H1 (cell line): ENCODE measurements around the gene ASTN2. TPM values are rescaled to one million over a fixed set of nuclear protein-coding genes. Genes with fewer than 3 reads are reported as not detected.

ENCODE experiments used
- CTCF ChIA-PET: fragments of 300-600 bp; sonication (Branson Sonifier 250); formaldehyde crosslinking; loops from one replicate; lab custom pipeline; 2021; ENCODE audit not compliant: partially characterized antibody; lab: Charles Lee
- POLR2A ChIA-PET: fragments of 300-600 bp; sonication (Branson Sonifier 250); formaldehyde crosslinking; loops from one replicate; lab custom pipeline; 2021; ENCODE audit warnings: inconsistent platforms; ENCODE audit not compliant: partially characterized antibody; lab: Charles Lee
- DNase-seq, 2 experiments: peaks; one replicate each; pipeline versions ENCODE4 v3.0.0 to v3.0.0-alpha.2; 2010 to 2022; ENCODE audit warnings: low spot score in 2 of 2, low read depth in 1 of 2, mixed read lengths in 1 of 2
- FAIRE-seq: peaks from 2 replicates; lab custom pipeline; 2011; peaks lifted over from hg19 to GRCh38; lab: Jason Lieb, UNC
- H2AFZ ChIP-seq: 2 replicates; pipeline ENCODE4 v1.8.1; 2012; ENCODE audit warnings: low read length, inconsistent platforms
- H2AK5ac ChIP-seq: 2 replicates; pipeline ENCODE4 v1.6.1; 2013; ENCODE audit warnings: low read depth, low read length
- H2BK120ac ChIP-seq: replicated peaks from 2 replicates; pipeline ENCODE3; 2013; ENCODE audit warnings: low read depth, low read length, inconsistent platforms
- H2BK12ac ChIP-seq: 2 replicates; pipeline ENCODE4 v1.6.1; 2013; ENCODE audit warnings: low read depth, low read length
- H2BK15ac ChIP-seq: 2 replicates; pipeline ENCODE4 v1.6.1; 2013; ENCODE audit warnings: low read length
- H2BK20ac ChIP-seq: 2 replicates; pipeline ENCODE4 v1.6.1; 2013; ENCODE audit warnings: low read length
- H2BK5ac ChIP-seq: 2 replicates; pipeline ENCODE4 v1.6.1; 2013; ENCODE audit warnings: low read depth, low read length
- H3K14ac ChIP-seq: 2 replicates; pipeline ENCODE4 v1.6.1; 2013; ENCODE audit warnings: inconsistent platforms; ENCODE audit not compliant: insufficient read length
- H3K18ac ChIP-seq: 2 replicates; pipeline ENCODE4 v1.6.1; 2013; ENCODE audit warnings: low read length; ENCODE audit errors: extremely low read depth
- H3K23ac ChIP-seq: 2 replicates; pipeline ENCODE4 v1.6.1; 2013; ENCODE audit warnings: inconsistent platforms; ENCODE audit not compliant: insufficient read length
- H3K23me2 ChIP-seq: 2 replicates; pipeline ENCODE4 v1.6.1; 2013; ENCODE audit warnings: low read depth, low read length
- H3K27ac ChIP-seq: 2 replicates; pipeline ENCODE4 v1.6.1; 2011; ENCODE audit warnings: low read depth, low read length, inconsistent platforms
- H3K27me3 ChIP-seq, 4 experiments: replicated peaks in 1 of 4; 1 replicate in 1 of 4; 2 replicates in 3 of 4; pipeline versions ENCODE4 v1.6.1 to v1.8.1; 2011 to 2013; ENCODE audit warnings: low read length in 3 of 4, mild to moderate bottlenecking in 3 of 4, inconsistent platforms in 2 of 4, mixed read lengths in 2 of 4, moderate library complexity in 1 of 4; ENCODE audit not compliant: control insufficient read depth in 3 of 4, insufficient read depth in 3 of 4; ENCODE audit errors: extremely low read depth in 1 of 4
- H3K36me3 ChIP-seq, 4 experiments: 2 replicates each; pipeline versions ENCODE4 v1.6.1 to v1.8.1; 2011 to 2013; ENCODE audit warnings: mild to moderate bottlenecking in 4 of 4, low read length in 3 of 4, moderate library complexity in 2 of 4, control low read depth in 1 of 4, inconsistent platforms in 1 of 4; ENCODE audit not compliant: insufficient read depth in 4 of 4, control insufficient read depth in 2 of 4
- H3K4ac ChIP-seq: replicated peaks from 2 replicates; pipeline ENCODE3; 2013; ENCODE audit warnings: low read length, low read depth, mixed read lengths, inconsistent platforms; ENCODE audit not compliant: insufficient read length
- H3K4me1 ChIP-seq, 4 experiments: replicated peaks in 1 of 4; 1 replicate in 1 of 4; 2 replicates in 3 of 4; pipeline versions ENCODE4 v1.6.1 to v1.8.1; 2011 to 2013; ENCODE audit warnings: low read length in 3 of 4, inconsistent platforms in 2 of 4, mixed read lengths in 1 of 4; ENCODE audit not compliant: insufficient read depth in 4 of 4, control insufficient read depth in 3 of 4
- H3K4me2 ChIP-seq, 2 experiments: 2 replicates each; pipeline versions ENCODE4 v1.6.1 to v1.8.1; 2011 to 2013; ENCODE audit warnings: low read depth in 2 of 2, low read length in 2 of 2, control low read depth in 1 of 2, inconsistent platforms in 1 of 2, mild to moderate bottlenecking in 1 of 2; ENCODE audit not compliant: insufficient read depth in 1 of 2
- H3K4me3 ChIP-seq, 4 experiments: fragments of 200-600, 300-600 bp in 1 of 4; sonication (generic), shearing (Covaris generic), sonication (Bioruptor Twin) in 1 of 4; 2 replicates each; pipeline versions ENCODE4 v1.5.1 to v1.8.1; 2011 to 2016; ENCODE audit warnings: low read length in 4 of 4, low read depth in 3 of 4, control low read depth in 2 of 4, inconsistent platforms in 2 of 4, mild to moderate bottlenecking in 2 of 4, mixed read lengths in 1 of 4, moderate library complexity in 1 of 4; ENCODE audit not compliant: insufficient read depth in 2 of 4; ENCODE audit errors: extremely low read depth in 1 of 4
- H3K56ac ChIP-seq: replicated peaks from 2 replicates; pipeline ENCODE3; 2013; ENCODE audit warnings: low read depth, mild to moderate bottlenecking, mixed read lengths, low read length, inconsistent platforms; ENCODE audit not compliant: insufficient read length
- H3K79me1 ChIP-seq: 2 replicates; pipeline ENCODE4 v1.6.1; 2013; ENCODE audit warnings: low read depth, low read length, control low read depth
- H3K79me2 ChIP-seq, 2 experiments: 2 replicates each; pipeline versions ENCODE4 v1.6.1 to v1.8.1; 2012 to 2013; ENCODE audit warnings: low read length in 2 of 2, mild to moderate bottlenecking in 2 of 2, inconsistent platforms in 1 of 2; ENCODE audit not compliant: insufficient read depth in 2 of 2, control insufficient read depth in 1 of 2
- H3K9ac ChIP-seq, 4 experiments: replicated peaks in 1 of 4; 1 replicate in 1 of 4; 2 replicates in 3 of 4; pipeline versions ENCODE4 v1.6.1 to v1.8.1; 2011 to 2013; ENCODE audit warnings: low read depth in 3 of 4, low read length in 3 of 4, control low read depth in 2 of 4, mild to moderate bottlenecking in 2 of 4, moderate library complexity in 2 of 4, inconsistent platforms in 1 of 4; ENCODE audit errors: extremely low read depth in 1 of 4
- H3K9me3 ChIP-seq, 2 experiments: 2 replicates each; pipeline versions ENCODE4 v1.6.1 to v1.8.1; 2012 to 2013; ENCODE audit warnings: mild to moderate bottlenecking in 2 of 2, moderate library complexity in 2 of 2, control low read depth in 1 of 2, inconsistent platforms in 1 of 2, low read depth in 1 of 2, low read length in 1 of 2, mixed read lengths in 1 of 2; ENCODE audit not compliant: insufficient read depth in 2 of 2
- H4K20me1 ChIP-seq, 2 experiments: replicated peaks in 1 of 2; 2 replicates each; pipeline versions ENCODE3 to v1.8.1; 2011 to 2013; ENCODE audit warnings: inconsistent platforms in 2 of 2, low read length in 2 of 2, mild to moderate bottlenecking in 1 of 2; ENCODE audit not compliant: insufficient read depth in 2 of 2, control insufficient read depth in 1 of 2
- H4K5ac ChIP-seq: 2 replicates; pipeline ENCODE4 v1.6.1; 2013; ENCODE audit warnings: low read length, low read depth, mixed read lengths, inconsistent platforms; ENCODE audit not compliant: insufficient read length
- H4K8ac ChIP-seq: 2 replicates; pipeline ENCODE4 v1.8.0; 2013; ENCODE audit warnings: mild to moderate bottlenecking, moderate library complexity, low read length, inconsistent platforms; ENCODE audit not compliant: insufficient read depth; ENCODE audit errors: extremely low read depth
- H4K91ac ChIP-seq: replicated peaks from 2 replicates; pipeline ENCODE3; 2013; ENCODE audit warnings: low read length, mixed read lengths, inconsistent platforms; ENCODE audit not compliant: insufficient read length
- GABPA ChIP-seq: IDR thresholded peaks from 2 replicates; pipeline ENCODE4 v1.6.1; 2011; ENCODE audit warnings: mild to moderate bottlenecking, low read length, moderate library complexity, borderline replicate concordance; ENCODE audit not compliant: insufficient read depth
- HDAC2 ChIP-seq, 2 experiments: fragments of 300-600 bp in 1 of 2; sonication (generic) in 1 of 2; IDR thresholded peaks; 2 replicates each; pipeline ENCODE4 v1.6.1; 2011 to 2012; ENCODE audit warnings: low read depth in 2 of 2, low read length in 2 of 2, mild to moderate bottlenecking in 2 of 2, moderate library complexity in 2 of 2, borderline replicate concordance in 1 of 2, inconsistent platforms in 1 of 2
- KDM5A ChIP-seq: fragments of 200-600 bp; IDR thresholded peaks from 2 replicates; pipeline ENCODE4 v1.7.1; 2012; ENCODE audit warnings: mild to moderate bottlenecking, low read length, inconsistent platforms, mixed read lengths
- NRF1 ChIP-seq: IDR thresholded peaks from 2 replicates; pipeline ENCODE4 v1.6.1; 2011; ENCODE audit warnings: mild to moderate bottlenecking, low read depth, low read length, improper control_type of control experiment
- PHF8 ChIP-seq: fragments of 200-600 bp; sonication (generic); conservative IDR thresholded peaks from 2 replicates; pipeline ENCODE4 v1.7.1; 2012; ENCODE audit warnings: low read depth, mild to moderate bottlenecking, inconsistent platforms, low read length, moderate library complexity
- RAD21 ChIP-seq, 2 experiments: IDR thresholded peaks in 1 of 2; conservative IDR thresholded peaks in 1 of 2; 2 replicates each; pipeline ENCODE4 v1.6.1; 2011; ENCODE audit warnings: low read depth in 2 of 2, low read length in 2 of 2, improper control_type of control experiment in 1 of 2, inconsistent platforms in 1 of 2, mild to moderate bottlenecking in 1 of 2, moderate library complexity in 1 of 2
- RNF2 ChIP-seq: fragments of 200-900, 300-1000 bp; sonication (generic); IDR thresholded peaks from 2 replicates; pipeline ENCODE4 v1.7.1; 2016; ENCODE audit warnings: borderline replicate concordance, low read depth, mild to moderate bottlenecking, antibody characterized with exemption, low read length; ENCODE audit not compliant: poor library complexity, severe bottlenecking; ENCODE audit errors: missing control alignments
- TAF7 ChIP-seq: optimal IDR thresholded peaks from 2 replicates; pipeline ENCODE3; 2011; ENCODE audit warnings: low read depth, mild to moderate bottlenecking, inconsistent platforms, low read length, moderate library complexity, borderline replicate concordance
- TCF12 ChIP-seq: IDR thresholded peaks from 2 replicates; pipeline ENCODE4 v1.6.1; 2011; ENCODE audit warnings: low read depth, mild to moderate bottlenecking, low read length
- whole genome bisulfite sequencing, 2 experiments: shearing (Covaris generic) in 1 of 2; methylation state at CpG; one replicate each; pipeline versions ENCODE4 v1.1.6 to v1.1.7; 2013 to 2015; ENCODE audit warnings: low lambda C conversion rate in 2 of 2, mixed read lengths in 2 of 2, inconsistent platforms in 1 of 2, low coverage in 1 of 2, missing lambda C conversion rate in 1 of 2; ENCODE audit not compliant: insufficient replicate concordance in 2 of 2, insufficient coverage in 1 of 2, insufficient read length in 1 of 2; ENCODE audit errors: extremely low coverage in 1 of 2, missing lambda C conversion rate in 1 of 2; 5-methylcytosine and 5-hydroxymethylcytosine counted together
- polyA plus RNA-seq, 7 experiments: library from polyadenylated mRNA; depleted of rRNA in 3 of 7; stranded (reverse) in 5 of 7; unstranded in 2 of 7; fragments of >200 nt in 5 of 7; fragments of 200-250 nt in 2 of 7; gene quantifications; 1 replicate in 5 of 7; 2 replicates in 1 of 7; 4 replicates in 1 of 7; pipeline versions ENCODE4 v1.2.1 to v1.2.3, GENCODE V29; 2011 to 2013; ENCODE audit warnings: missing spikeins in 2 of 7, mixed read lengths in 2 of 7
- total RNA-seq: library from RNA; stranded (reverse); fragmentation: NEBNext Ultra II Directional; extraction: Animal tissue kit (Norgen Biotek cat#: 25700); gene quantifications from 2 replicates; pipeline ENCODE4 v1.2.1, GENCODE V29; 2021

ASTN2 gene
- total and polyA plus RNA-seq, 2 of the 8 experiments (the other 6 are each of a cell fraction or from before 2014, with no cell fraction given) = 8.2 to 13.7 TPM

DNA sequence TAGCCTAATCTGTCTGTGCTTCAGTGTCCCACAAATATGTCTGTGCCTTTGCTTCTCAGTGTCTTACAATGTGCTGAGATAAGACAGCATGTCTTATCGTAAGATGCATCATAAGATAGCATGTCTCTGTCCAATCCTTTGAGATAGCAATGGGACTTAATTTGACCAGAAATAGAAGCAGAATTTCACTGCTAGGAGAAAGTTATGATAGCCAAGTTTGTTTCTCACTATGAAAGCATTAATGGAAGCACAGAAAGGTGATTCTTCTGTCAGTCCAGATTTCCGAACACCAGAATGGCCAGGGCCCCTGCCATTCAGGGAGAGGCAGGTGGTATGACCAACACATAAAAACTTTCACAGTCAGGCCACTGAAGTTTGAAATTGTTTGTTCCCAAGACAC lies 616.3 kb downstream of the ASTN2 start:
- FAIRE-seq = no peak

More for the DNA sequence above, 616.3 kb downstream of the ASTN2 start:
- Histone ChIP-seq H2BK120ac (no peak overlapping the region), H3K56ac (no peak overlapping the region), H3K36me3 (no peaks in the 10 kb centered on the region), H3K18ac (no peak overlapping the region), H3K79me2 (no peaks in the 10 kb centered on the region), H4K8ac (no peak overlapping the region), H2BK5ac (no peak overlapping the region; the same call in 1 of the 2 replicates), H3K23ac (no peak overlapping the region), H3K4me2 (no peak overlapping the region), H3K23me2 (no peaks in the 10 kb centered on the region), H2AFZ (no peak overlapping the region), H3K4ac (no peak overlapping the region), H3K9ac (no peak overlapping the region), H3K4me1 (peaks cover 0 to 12% (median 9%) of the 10 kb centered on the region in 4 experiments; a peak in 5 of 7 replicates), H2BK12ac (no peak overlapping the region), H3K4me3 (no peak overlapping the region), H3K9me3 (no peaks in the 10 kb centered on the region), H3K14ac (no peak overlapping the region), H4K91ac (no peak overlapping the region), H2AK5ac (no peak overlapping the region; the same call in 1 of the 2 replicates), H2BK20ac (no peak overlapping the region), H4K5ac (no peak overlapping the region), H3K79me1 (no peaks in the 10 kb centered on the region)
- ChIA-PET CTCF (interaction anchor here (1.9 to 3.3 kb wide), 2 partner anchors 61 to 62 kb away, joined by 6 to 12 read pairs; no protein-coding TSS in a partner anchor), POLR2A (no interaction called here)
- DNase-seq = no peak
- TF ChIP-seq HDAC2 (IDR thresholded peaks at IDR 0.05; ENCODE audit: borderline replicate concordance in 1 of 2, low read depth in 2 of 2, low read length in 2 of 2) = no peak
- no peak for TF ChIP-seq TAF7
- TF ChIP-seq NRF1 = no peak
- no peak for TF ChIP-seq PHF8
- no peak for TF ChIP-seq KDM5A
- no peak for TF ChIP-seq TCF12
- no peak for TF ChIP-seq RAD21 (IDR thresholded peaks at IDR 0.05 in 1 of 2, conservative IDR thresholded peaks at IDR 0.05 in 1 of 2; ENCODE audit: low read depth in 2 of 2, low read length in 2 of 2)
- no peak for TF ChIP-seq RNF2
- no peak for TF ChIP-seq GABPA
- TF ChIP-seq, all 59 proteins: peak for 0
- Histone ChIP-seq H2BK15ac (no peak overlapping the region), H3K27ac (no peak overlapping the region), H4K20me1 (no peaks in the 10 kb centered on the region), H3K27me3 (no peaks in the 10 kb centered on the region)
- WGBS, 2 experiments = 93% methylated on average over 2 of the region's 2 CpGs; no CpG with 5 or more reads in 1 of the 2 experiments
